Activated CD8-positive, alpha-beta memory T cell treated with anti-CD3 and anti-CD28 coated beads, Interleukin-2, amount 50 U/mL, for 24 hours (primary cell): ENCODE measurements around the gene CHRM4.

Experiments used
- DNase-seq: peaks from one replicate; pipeline ENCODE4 v3.0.0-alpha.2; 2020; ENCODE audit errors: extremely low read depth

The CHRM4 gene

DNA sequence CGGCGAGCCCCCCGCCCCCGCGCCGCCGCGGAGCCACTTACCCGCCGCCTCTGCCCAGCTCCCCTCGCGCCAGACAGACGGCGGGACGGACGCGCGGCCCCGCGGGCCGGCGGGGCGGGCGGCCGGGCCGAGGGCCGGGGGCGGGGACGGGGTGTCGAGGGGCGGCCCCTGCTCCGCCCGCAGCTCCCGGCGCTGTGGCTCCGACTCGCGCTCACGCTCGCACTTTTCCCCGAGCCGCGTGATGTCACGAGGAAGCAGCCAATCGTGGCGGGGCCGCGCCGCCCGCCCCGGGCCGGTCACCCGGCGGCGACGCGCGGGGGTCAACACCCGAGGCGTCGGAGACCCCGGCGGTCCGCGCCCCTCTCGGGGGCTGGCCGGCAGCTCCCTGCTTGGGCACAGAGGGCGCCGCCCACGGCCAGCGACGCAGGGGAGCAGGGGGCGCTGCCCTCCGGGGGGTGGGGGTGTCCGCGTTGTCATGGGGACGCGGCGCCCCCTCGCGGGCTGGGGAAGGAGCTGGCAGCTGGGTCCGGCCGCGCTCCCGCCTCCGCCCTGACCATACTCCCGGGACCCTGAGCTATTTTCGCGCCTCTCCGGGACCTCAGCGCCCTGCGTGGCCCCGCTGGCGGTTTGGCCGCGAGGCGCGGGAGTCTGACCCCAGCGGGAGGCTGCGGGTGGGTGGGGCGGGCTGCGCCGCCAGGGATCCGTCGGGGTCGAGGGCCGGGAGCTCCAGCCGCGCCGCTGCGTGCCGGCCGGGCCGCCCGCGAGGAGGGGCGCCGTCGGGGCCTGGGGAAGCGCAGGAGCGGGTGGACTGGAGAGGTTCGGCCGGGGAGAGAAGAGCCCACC is at the start of gene CHRM4:
TSS of gene CHRM4 (minus strand) at position 199 of the 843 bp plus-strand sequence. CDS start 5,219 bp downstream, outside the sequence.
- no peak for DNase-seq

GRCh38 chr11:46438211-46438610 is 46.6 kb upstream of the CHRM4 start:
- no peak for DNase-seq

DNA sequence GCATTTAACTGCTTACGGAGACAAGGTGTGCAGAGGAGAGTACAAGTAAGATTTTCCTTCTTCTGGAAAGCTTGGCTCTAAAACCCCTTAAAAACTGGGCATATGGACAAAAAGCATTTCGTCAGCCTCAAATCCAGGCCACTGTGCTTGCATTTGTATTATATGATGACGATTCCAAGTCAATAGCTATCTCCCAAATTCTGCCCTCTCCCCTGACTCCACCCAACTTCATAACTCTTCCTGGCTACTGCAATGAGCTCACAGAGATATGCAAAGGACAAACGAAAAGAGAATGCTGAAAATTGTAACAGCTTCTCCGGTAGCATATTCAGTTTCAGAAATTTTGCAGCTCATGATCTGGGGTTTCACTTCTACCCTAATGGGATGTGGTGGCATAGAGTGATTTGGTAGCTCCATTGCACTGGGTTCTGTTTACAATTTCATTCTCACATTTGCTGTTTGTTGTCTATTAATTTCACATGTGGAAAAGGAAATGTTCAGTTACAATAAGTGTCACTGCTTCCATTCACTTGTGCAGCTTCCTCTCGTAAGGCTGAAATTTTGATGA is 45.6 kb upstream of the CHRM4 start:
- no peak for DNase-seq

DNA sequence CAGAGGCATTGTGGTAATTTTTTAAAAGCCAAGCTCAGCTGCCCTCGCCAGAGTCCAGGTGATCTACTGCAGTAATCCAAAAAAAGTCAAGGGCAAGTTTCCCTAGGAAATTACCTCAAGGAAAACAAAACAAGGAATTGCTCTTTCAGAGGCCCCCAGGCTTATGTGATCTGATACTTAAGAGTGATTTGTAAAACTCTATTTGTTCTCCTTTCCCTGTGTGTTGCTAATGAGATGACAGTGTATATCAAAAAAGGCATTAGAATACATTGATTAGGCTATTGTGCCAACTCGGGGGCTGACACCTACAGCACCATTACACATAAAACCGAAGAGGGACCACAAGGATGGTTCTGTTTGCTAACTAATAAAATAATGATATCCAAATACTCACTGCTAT is 44.5 kb upstream of the CHRM4 start:
- no peak for DNase-seq

GRCh38 chr11:46435679-46436078 is 44.1 kb upstream of the CHRM4 start:
- DNase-seq: no peak

- DNase-seq: no peak
Measured at GRCh38 chr11:46431211-46431610, 39.6 kb upstream of the CHRM4 start.

DNA sequence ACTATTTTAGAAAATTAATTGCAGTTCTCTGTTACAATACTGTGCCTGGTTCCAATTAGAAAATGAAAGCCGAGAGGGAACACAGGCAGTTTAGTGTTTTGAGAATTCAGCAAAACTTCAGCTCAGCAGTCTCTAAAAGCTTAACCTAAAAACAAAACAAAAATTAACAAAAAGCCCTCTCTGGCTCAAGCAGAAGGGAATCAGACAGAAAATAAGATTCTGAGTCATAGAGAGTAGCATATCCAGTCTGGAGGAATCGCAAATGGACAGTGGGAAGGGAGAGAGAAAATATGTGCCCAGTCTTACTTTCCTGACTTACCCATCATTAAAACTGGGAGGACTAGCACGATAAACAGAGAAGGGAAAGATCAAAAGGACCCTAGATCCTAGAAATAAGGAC is 38.1 kb upstream of the CHRM4 start:
- no peak for DNase-seq

DNA sequence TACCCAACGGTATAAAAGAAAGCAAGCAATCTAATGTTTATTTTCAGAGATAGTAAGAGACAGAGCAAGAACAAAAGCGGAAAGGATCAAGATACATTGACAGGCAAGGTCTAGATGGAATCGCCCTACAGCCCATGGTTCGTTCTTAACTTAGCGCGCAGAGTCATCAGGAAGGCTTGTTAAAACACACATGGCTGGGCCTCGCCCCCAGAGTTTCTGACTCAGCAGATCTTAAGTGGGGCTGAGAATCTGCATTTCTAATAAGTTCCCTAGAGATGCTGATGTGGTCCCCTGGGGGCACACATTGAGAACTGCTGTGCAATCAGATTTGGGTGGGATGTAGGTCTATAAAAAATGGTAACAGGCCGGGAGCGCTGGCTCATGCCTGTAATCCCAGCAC is 35.8 kb upstream of the CHRM4 start:
- DNase-seq: no peak

DNA sequence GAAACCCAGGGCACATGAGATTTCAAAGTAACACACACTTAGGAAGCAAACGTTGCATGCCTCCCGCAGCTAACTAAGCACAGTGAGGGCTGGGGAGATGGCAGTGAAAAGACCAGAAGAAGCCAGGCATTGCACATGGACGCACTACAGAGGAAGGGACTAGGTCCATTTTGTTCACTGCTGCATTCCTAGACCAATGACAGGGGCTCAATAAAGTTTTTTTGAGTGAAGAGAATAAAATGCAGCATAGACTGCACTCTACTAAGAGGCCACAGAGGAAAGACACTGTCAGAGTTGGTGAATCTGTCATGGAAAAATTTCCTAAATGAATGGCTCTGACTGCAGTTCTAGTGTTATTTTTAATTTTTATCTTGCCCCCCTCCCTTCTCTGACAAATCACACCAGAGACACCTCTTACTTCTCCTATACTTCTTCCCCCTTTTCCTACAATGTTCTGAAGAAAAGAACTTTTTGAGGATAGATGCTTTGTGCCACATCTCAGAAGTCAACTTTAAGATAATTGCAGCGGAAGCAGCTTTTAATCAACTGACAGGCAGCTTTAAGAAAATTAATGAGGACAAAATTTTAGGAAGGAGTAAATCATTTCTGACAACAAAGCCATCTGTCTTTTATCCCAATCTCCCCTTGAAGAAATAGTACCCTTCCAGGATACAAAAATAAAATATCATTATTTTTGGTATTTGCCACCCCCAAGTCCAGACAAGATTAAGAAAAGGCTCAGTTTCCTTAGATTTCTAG is 34.8 kb upstream of the CHRM4 start:
- DNase-seq: no peak

- DNase-seq: no peak
Measured at GRCh38 chr11:46422588-46422987, 31.0 kb upstream of the CHRM4 start.

GRCh38 chr11:46421257-46421880 is 29.8 kb upstream of the CHRM4 start:
- no peak for DNase-seq

GRCh38 chr11:46420513-46420912 is 28.9 kb upstream of the CHRM4 start:
- no peak for DNase-seq

DNA sequence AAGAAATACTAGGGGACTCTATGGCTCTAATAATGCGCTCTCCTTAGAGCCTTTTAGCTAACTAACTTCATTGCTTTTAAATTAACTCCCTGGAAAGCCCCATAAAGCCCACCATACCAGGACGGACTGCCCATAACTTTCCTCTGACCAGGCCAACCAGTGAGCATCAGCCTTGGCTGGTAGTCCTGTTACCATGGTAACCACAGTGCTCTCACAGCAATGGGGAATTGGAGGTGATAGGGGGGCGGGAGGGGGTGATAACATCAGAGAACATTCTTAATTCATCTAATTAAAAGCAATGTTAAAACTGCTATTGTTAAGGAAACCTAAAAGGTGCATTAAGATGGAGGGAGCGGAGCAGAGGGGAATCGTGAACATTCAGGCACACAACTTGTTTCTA is 27.2 kb upstream of the CHRM4 start:
- no peak for DNase-seq

GRCh38 chr11:46417711-46418110 is 26.1 kb upstream of the CHRM4 start:
- no peak for DNase-seq

GRCh38 chr11:46414879-46415278 is 23.3 kb upstream of the CHRM4 start:
- no peak for DNase-seq

GRCh38 chr11:46414466-46414796 is 22.9 kb upstream of the CHRM4 start:
- DNase-seq: no peak

- no peak for DNase-seq
Measured at GRCh38 chr11:46413760-46414465, 22.3 kb upstream of the CHRM4 start.

GRCh38 chr11:46410021-46410420 is 18.4 kb upstream of the CHRM4 start:
- DNase-seq: no peak

GRCh38 chr11:46408407-46408986 is 16.9 kb upstream of the CHRM4 start:
- no peak for DNase-seq

GRCh38 chr11:46407635-46408034 is 16.1 kb upstream of the CHRM4 start:
- DNase-seq: no peak

DNA sequence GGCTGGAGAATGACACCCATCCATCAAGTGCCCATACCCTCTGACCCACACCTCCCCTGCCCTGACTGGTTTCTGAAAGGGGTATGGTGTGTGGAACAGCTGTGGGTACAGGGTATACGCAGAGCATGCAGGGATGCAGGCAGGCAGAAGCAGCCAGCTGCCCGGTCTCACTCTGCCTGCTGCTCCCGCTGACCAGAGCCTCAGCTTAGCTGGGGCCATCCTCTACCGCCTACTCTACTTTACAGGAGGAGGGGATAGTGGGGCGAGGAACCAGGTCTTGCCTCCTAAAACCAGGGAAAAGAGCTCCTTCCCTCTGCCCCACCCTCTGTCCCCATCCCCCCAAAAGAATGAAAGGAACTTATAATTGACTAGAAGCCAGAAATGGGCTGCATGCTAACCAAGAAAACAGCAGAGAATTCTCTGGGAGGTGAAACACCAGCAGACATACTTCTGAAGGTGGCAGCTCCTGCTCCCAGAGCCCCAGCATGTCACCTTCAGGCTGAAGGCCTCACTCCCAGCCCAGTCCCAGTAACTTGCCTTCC is 13.0 kb upstream of the CHRM4 start:
- no peak for DNase-seq
